Embryonic facial prominence (tissue), 1 donor: ENCODE results near the gene SNAPC2.
"Not testable (repeated sequence)": the region's sequence is repeated elsewhere in the genome, so short reads cannot be mapped to it uniquely, and the experiment has no call there.

Experiments used
- DNase-seq: peaks from one replicate; pipeline ENCODE4 v3.0.0-alpha.2; 2016; ENCODE audit errors: extremely low spot score

The SNAPC2 gene

GRCh38 chr19:7908742-7909461 is 11.2 kb upstream of the SNAPC2 start:
- DNase-seq, result no peak

- DNase-seq, result no peak
These were observed 10.6 kb upstream of the SNAPC2 start for GRCh38 chr19:7909471-7910067.

DNA sequence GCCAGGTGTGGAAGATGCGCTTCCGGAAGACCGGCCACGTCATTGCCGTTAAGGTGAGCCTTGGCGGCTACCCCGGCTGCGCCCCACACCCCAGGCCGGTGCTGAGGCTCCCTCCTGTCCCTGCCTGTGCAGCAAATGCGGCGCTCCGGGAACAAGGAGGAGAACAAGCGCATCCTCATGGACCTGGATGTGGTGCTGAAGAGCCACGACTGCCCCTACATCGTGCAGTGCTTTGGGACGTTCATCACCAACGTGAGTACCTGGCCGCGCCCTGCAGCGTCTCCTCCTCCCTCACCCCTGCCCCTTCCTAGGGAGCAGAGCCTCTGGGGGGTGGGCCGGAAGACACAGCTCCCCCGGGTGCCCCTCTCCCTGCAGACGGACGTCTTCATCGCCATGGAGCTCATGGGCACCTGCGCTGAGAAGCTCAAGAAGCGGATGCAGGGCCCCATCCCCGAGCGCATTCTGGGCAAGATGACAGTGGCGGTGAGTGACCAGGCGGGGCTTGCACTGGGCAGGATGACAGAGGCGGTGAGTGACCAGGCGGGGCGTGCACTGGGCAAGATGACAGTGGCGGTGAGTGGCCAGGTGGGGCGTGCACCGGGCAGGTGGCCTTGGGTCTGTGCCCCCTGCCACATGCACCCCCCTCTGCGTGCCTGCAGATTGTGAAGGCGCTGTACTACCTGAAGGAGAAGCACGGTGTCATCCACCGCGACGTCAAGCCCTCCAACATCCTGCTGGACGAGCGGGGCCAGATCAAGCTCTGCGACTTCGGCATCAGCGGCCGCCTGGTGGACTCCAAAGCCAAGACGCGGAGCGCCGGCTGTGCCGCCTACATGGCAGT is 9.6 kb upstream of the SNAPC2 start:
- DNase-seq, result no peak

GRCh38 chr19:7911508-7912143 is 8.5 kb upstream of the SNAPC2 start:
- DNase-seq, result no peak

DNA sequence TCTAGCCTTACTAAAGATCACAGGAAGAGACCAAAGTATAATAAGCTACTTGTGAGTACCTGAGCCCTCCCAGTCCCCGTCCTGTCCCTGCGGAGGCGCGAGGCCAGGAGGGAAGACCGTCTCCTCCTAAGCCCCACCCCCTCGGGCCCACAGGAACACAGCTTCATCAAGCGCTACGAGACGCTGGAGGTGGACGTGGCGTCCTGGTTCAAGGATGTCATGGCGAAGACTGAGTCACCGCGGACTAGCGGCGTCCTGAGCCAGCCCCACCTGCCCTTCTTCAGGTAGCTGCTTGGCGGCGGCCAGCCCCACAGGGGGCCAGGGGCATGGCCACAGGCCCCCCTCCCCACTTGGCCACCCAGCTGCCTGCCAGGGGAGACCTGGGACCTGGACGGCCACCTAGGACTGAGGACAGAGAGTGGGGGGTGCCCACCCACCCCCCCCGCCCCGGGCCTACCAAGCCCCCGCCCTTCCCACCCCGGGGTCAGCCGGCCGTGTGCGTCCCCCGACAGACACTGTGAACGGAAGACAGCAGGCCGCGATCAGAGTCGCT is 7.9 kb upstream of the SNAPC2 start:
- DNase-seq, result no peak

DNA sequence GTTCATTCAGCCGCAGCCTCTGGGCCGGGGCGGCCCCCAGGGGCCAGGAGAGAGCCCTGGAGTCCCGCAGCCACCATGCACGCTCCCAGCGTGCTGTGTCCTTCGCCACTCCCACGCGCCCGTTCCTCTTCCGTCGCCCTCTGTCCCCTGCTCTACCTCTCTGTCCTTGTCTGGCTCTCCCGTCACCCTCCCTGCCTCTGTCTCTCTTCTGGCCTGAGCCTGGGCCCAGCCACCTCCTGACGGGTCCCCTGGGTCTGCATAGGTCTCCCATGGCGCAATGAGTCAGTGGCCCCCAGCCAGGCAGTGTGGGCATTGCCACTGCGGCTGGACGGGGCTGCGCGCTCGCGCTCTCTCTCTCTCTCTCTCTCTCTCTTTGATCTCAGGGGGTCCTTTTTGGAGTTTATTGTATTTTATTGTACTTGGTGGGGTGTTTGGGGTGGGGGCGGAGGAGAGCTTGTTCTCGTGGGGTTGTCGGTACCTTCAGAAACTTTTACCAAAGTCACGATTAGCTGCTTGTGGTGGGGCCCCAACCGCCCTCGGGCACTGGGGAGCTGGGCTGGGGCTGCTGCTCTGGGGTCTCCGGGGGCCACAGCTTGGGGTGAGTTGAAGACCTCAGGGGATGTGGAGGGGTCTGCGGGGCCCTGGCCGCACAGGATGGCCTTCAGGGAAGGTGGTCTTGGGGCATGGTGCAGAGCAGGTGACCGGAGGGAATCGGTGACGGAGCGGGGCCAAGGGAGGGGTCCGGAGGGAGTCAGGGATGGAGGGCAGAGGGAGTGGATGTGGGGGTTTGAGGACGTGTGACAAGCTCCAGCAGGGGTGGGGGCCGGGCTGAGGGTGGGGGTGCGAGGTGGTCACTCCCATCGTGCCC is 7.2 kb upstream of the SNAPC2 start:
- DNase-seq, result no peak

DNA sequence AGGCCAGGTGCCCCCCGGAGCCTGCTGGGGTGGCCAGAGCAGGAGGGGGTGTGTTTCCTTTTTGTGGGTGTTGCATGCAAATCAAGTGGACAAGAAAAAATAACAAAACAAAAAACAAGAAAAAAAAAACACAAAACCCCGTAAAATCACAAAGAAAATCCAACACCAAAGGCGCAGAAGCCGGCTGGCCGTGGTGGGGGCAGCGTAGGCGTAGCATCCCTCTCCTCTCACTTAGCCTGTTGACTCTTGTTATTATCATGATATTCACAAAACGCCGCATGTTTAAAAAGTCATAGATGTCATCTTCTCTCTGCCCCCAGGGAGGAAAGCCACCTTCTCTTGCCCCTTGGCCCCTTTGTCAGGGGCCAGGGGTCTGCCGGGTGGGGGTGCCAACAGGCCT is 6.5 kb upstream of the SNAPC2 start:
- DNase-seq, result no peak

GRCh38 chr19:7914099-7914498 is 6.0 kb upstream of the SNAPC2 start:
- no peak for DNase-seq

DNA sequence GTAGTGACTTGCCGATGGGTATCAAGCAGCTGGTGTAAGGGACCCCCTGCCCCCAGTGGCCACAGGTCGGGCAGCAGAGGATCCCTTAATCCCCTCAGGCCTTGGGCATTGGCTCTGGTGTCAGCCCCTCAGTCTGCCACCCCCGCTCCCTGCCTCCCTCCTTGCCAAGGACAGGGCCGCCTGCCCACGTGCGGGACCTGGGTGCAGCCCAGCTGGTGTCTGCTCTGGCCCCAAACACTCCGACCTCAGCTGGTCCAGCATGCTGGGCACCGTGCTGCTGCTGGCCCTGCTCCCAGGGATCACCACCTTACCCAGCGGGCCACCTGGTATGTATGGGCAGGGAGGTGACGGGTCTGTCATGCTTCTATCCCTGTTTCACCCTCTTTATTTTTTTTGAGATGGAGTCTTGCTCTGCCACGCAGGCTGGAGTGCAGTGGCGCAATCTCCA is 5.5 kb upstream of the SNAPC2 start, which contains the start of gene TGFBR3L:
Gene TGFBR3L (plus strand): TSS at position 233 of the 448 bp plus-strand sequence.
- no peak for DNase-seq

- no peak for DNase-seq
These were observed 4.7 kb upstream of the SNAPC2 start for GRCh38 chr19:7915250-7916102.

DNA sequence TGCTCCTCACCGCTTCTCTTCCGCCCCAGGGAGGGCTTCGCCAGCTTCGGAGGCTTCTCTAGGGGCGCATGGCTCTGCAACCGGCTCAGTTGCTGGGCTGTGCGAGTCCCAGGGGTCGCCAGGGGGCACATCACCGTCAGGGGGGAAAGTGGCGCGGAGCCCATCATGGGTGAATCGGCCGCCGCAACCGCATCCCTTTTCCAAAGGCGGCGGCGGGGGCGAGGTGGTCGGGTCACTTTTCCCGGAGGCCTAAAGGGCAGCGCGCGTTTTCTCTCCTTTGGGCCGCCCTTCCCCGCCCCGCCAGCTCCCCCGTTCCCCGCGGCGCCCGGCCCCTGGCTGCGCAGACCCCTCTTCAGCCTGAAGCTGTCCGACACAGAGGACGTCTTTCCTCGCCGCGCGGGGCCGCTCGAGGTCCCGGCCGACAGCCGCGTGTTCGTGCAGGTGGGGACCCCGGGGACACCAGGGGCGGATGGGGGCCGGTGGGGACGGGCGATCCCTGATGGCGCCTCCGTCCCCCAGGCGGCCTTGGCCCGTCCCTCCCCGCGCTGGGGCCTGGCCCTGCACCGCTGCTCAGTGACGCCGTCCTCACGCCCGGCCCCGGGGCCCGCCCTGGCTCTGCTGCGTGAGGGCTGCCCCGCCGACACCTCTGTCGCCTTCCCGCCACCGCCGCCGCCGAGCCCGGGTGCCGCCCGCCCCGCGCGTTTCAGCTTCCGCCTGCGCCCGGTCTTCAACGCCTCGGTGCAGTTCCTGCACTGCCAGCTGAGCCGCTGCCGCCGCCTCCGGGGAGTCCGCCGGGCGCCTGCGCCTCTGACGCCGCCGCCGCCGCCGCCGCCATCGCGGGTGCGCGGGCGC is 3.8 kb upstream of the SNAPC2 start:
- no peak for DNase-seq

DNA sequence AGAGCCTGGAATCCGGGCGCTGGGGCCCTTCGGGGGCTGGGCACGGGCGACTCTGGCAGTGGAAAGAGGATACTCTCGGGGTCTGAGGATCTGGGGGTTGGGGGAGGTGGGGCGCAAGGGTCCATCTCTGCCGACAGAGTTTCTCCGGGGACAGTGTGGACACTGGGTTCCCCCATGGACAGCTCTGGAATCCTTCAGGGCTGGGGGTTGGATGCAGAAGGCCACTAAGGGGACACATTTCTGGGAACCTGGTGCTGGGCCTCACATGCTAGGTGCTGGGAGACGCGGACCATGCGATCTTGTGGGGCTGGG is 3.2 kb upstream of the SNAPC2 start:
- DNase-seq, result no peak

GRCh38 chr19:7917267-7918061 is 2.7 kb upstream of the SNAPC2 start:
- no peak for DNase-seq

- DNase-seq, result not testable (repeated sequence)
These were observed 2.0 kb upstream of the SNAPC2 start for GRCh38 chr19:7918062-7918614.

DNA sequence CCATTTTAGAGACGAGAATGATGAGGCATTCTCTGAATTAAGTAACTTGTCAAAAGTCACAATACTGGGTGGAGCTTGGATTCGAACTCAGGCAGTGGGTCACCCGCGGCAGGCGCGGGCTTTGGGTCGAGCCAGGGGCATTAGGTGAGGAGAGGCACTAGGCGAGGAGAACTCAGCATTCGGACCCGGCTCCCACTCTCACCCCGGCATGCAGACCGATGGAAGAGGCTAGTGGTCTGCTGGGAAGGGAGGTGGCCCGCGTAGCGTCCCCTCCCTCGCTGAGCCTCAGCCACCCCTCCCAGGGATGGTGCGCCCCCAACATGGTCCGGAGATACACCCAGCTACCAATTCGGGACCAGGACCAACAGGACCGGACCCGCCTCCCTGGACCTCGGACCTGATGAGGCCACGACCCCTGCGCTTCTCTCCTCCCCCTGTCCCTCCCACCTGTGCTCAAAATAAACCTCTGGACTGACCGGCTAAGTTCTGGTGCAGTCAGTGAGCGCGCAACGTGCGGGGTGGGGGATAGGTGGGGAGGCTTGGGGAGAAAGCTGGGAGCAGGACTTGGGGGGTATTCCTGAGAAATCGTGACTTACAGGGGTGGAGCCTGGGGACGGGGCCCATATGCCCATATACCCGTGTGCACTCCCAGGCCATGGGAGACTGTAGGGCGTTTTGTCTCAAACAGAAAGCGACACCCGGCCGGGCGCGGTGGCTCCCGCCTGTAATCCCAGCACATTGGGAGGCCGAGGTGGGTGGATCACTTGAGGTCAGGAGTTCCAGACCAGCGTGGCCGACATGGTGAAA is 1.3 kb upstream of the SNAPC2 start:
- DNase-seq, result no peak

GRCh38 chr19:7920519-7921301 is 572 bp downstream of the SNAPC2 start:
- DNase-seq, result peak; percentile 98
